Skeletal muscle satellite cell (primary cell): ENCODE data around the gene TOP2B.

ENCODE experiments used
- H3K27me3 ChIP-seq: 2 replicates; pipeline ENCODE4 v1.7.0; 2013; ENCODE audit warnings: low read length; ENCODE audit not compliant: control insufficient read depth, insufficient read depth
- H3K36me3 ChIP-seq: 2 replicates; pipeline ENCODE4 v1.7.0; 2013; ENCODE audit warnings: mild to moderate bottlenecking, control low read depth, low read length; ENCODE audit not compliant: insufficient read depth
- H3K4me1 ChIP-seq: 2 replicates; pipeline ENCODE4 v1.7.0; 2013; ENCODE audit warnings: low read length; ENCODE audit not compliant: control insufficient read depth, insufficient read depth
- H3K4me2 ChIP-seq: 2 replicates; pipeline ENCODE4 v1.7.0; 2013; ENCODE audit warnings: mild to moderate bottlenecking, low read length
- H3K4me3 ChIP-seq: 2 replicates; pipeline ENCODE4 v1.7.0; 2013; ENCODE audit warnings: low read length
- H3K9ac ChIP-seq: 2 replicates; pipeline ENCODE4 v1.7.0; 2013; ENCODE audit warnings: mild to moderate bottlenecking, low read depth, low read length, moderate library complexity
- H3K9me3 ChIP-seq: replicated peaks from 2 replicates; pipeline ENCODE4 v1.7.0; 2013; ENCODE audit warnings: mild to moderate bottlenecking, control low read depth, low read length

Gene TOP2B

GRCh38 chr3:25576831-25577454 lies 87.8 kb downstream of the TOP2B start:
- Histone ChIP-seq H3K9ac (no peak overlapping the region), H3K4me3 (no peak overlapping the region), H3K27me3 (no peaks in the 10 kb centered on the region), H3K9me3 (no peaks in the 10 kb centered on the region), H3K36me3 (no peaks in the 10 kb centered on the region), H3K4me2 (no peak overlapping the region), H3K4me1 (peaks cover 19% of the 10 kb centered on the region)

DNA sequence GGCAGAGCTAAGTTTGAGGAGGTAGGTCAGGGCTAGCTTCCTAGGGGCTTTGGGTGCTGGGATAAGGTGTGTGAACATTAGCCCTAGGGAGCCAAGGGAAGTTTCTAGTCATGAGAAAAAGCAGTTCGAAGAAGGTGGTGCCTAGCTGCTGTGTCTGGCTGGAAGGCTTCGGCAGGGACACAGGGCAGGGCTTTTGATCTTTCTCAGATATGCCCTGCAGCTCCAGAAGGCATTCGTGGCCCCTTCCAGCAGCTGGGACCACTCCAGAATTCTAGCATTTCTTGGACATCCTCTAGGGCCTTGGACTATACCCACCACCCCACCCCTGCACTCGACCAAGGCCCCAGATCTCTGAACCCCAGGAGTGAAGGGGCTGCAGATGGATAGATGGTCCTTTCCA lies 88.6 kb downstream of the TOP2B start:
- Histone ChIP-seq H3K9me3 (no peaks in the 10 kb centered on the region), H3K27me3 (no peaks in the 10 kb centered on the region)

GRCh38 chr3:25575001-25575400 lies 89.7 kb downstream of the TOP2B start:
- Histone ChIP-seq H3K4me3 (no peak overlapping the region), H3K9ac (no peak overlapping the region), H3K27me3 (no peaks in the 10 kb centered on the region), H3K4me1 (peaks cover 19% of the 10 kb centered on the region), H3K9me3 (no peaks in the 10 kb centered on the region), H3K4me2 (no peak overlapping the region), H3K36me3 (no peaks in the 10 kb centered on the region)

More for the DNA sequence above, 88.6 kb downstream of the TOP2B start:
- H3K4me3 ChIP-seq = no peak overlapping the region
- no peaks in the 10 kb centered on the region for H3K36me3 ChIP-seq
- H3K4me2 ChIP-seq = no peak overlapping the region
- peaks cover 19% of the 10 kb centered on the region for H3K4me1 ChIP-seq
- no peak overlapping the region for H3K9ac ChIP-seq

DNA sequence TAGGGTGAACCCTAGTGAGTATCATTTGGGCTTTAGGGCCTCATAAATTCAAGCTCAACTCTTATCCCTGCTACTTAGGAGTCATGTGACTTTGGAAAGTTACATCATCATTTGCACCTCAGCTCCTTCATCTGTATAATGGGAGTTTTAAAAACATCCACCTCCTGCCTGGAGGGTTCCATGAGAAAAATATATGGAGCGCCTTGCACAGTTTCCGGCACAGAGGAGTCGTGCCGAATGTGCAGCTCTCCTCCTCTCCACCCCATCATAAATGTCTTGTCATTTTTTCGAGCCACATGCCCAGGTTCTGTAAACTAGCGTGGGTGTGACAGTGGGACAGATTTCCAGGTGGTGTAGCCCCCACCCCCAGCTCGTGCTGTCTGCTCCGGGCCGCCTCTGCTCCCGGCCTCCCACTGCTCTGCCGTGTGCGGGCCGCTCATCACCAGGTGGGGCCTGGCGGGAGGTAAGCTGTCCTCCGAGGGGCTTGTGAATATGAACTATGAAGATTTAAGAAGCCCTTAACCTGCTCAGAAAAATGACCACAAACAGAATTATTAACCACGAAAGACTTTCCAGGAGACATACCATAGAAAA lies 90.4 kb downstream of the TOP2B start:
- Histone ChIP-seq H3K4me3 (no peak overlapping the region), H3K36me3 (no peaks in the 10 kb centered on the region), H3K9me3 (no peaks in the 10 kb centered on the region), H3K4me2 (peak overlapping the region; percentile 29), H3K4me1 (peaks cover 19% of the 10 kb centered on the region), H3K9ac (peak overlapping the region; percentile 65), H3K27me3 (no peaks in the 10 kb centered on the region)

DNA sequence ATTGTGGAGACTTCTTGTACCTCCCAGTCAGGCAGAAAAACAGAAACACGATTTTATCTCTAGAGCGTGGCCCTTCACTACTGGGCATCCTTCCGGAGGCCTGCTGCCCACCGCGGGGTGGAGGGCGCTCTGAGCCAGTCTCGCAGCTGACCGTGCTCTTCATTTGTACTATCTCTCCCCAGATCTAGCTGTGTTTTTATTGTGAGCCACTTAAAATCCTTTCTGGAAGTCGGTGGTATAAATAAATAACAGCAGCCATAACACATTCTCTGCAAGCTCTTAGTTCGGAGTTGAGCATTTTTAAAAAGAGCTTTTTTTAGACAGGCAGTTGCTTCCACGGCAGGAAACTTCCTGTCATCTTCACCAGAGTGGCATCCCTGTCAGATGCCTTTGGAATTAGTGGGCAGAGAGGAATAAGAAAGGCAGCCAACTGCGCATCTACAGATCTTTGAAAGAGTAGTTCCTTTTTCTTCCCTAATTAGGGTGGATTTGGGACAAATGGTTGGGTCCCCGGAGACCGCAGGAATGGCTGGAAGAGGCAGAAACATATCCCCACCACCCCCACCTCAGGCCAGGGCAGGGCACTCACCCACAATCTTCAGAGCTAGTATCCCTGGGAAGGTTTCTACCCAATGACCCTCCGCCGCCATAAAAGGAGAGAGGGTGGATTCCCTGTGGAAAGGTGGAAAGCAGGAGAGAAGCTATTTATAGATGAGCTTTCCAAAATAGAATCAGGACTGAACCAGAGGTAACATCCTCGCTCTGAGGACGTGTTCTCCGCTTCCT lies 91.1 kb downstream of the TOP2B start:
- H3K27me3 ChIP-seq = no peaks in the 10 kb centered on the region
- H3K4me3 ChIP-seq = no peak overlapping the region
- H3K4me1 ChIP-seq = peaks cover 19% of the 10 kb centered on the region
- H3K36me3 ChIP-seq = no peaks in the 10 kb centered on the region
- peak overlapping the region; percentile 65 for H3K9ac ChIP-seq
- no peaks in the 10 kb centered on the region for H3K9me3 ChIP-seq
- peak overlapping the region; percentile 29 for H3K4me2 ChIP-seq

DNA sequence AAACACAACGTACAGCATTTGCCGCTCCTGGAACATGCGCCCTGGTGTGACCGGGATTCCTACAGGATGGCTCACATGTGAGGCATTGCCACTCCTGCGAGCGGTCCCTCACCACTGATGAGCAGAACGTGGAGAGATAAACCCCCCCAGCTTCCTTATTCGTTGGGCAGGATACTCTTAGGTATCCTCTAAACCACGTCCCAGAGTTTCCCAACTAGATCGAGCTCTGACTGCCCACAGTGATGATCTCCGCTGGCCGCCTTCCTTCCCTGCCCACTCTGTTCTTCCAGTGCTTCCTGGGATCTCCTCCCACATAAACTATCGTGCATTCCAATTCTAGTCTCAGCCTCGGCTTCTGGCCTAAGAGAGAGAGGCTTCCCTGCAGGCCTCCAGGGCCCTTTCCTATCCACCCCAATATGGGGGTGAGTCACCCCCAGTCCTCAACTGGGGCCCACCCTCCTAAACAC lies 91.8 kb downstream of the TOP2B start:
- peak overlapping the region; percentile 29 for H3K4me2 ChIP-seq
- no peak overlapping the region for H3K4me3 ChIP-seq

DNA sequence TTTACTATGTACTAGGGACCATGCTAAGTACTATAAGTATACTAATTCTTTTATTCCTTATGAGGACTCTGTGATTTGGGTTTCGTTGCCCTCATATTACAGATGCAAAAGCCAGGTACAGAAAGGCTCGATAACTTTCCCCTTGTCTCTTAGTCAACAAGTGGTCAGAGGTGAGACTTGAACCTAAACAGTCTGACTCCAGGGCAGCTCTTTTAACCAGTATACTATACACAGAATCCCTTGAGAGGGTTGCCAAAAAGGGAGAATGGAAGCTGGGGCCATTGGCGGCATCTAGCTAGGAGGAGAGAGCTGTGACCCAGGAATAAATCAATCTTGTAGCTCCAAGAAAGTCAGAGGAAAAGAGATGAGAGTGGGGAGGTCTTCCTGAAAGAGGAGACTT lies 92.4 kb downstream of the TOP2B start:
- Histone ChIP-seq H3K27me3 (no peaks in the 10 kb centered on the region), H3K4me1 (peaks cover 19% of the 10 kb centered on the region), H3K4me2 (no peak overlapping the region), H3K9ac (no peak overlapping the region), H3K9me3 (no peaks in the 10 kb centered on the region), H3K4me3 (no peak overlapping the region), H3K36me3 (no peaks in the 10 kb centered on the region)

More for the DNA sequence above, 91.8 kb downstream of the TOP2B start:
- Histone ChIP-seq H3K9ac (peak overlapping the region; percentile 65), H3K4me1 (peaks cover 19% of the 10 kb centered on the region), H3K36me3 (no peaks in the 10 kb centered on the region), H3K27me3 (no peaks in the 10 kb centered on the region), H3K9me3 (no peaks in the 10 kb centered on the region)

DNA sequence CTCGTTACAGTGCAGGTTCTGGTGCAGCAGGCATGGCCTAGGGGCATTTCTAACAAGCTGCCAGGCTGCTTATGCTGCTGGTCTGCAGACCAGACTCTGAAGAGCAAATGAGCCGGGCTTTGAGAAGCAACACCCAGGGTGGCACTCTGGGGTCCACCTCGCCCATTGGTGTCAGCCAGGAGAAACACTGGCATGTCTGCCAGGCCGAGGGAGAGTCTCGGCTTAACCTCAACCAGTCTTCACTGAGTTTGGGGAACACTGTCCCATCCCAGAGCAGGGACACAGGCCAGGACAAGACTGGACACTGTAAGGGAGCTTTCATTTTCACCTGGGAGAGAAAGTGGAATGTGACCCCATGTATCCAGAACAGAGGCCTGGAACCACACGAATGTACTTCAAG lies 93.4 kb downstream of the TOP2B start:
- Histone ChIP-seq H3K27me3 (no peaks in the 10 kb centered on the region), H3K4me1 (peaks cover 19% of the 10 kb centered on the region), H3K9ac (no peak overlapping the region), H3K9me3 (no peaks in the 10 kb centered on the region), H3K4me2 (no peak overlapping the region), H3K36me3 (no peaks in the 10 kb centered on the region), H3K4me3 (no peak overlapping the region)

DNA sequence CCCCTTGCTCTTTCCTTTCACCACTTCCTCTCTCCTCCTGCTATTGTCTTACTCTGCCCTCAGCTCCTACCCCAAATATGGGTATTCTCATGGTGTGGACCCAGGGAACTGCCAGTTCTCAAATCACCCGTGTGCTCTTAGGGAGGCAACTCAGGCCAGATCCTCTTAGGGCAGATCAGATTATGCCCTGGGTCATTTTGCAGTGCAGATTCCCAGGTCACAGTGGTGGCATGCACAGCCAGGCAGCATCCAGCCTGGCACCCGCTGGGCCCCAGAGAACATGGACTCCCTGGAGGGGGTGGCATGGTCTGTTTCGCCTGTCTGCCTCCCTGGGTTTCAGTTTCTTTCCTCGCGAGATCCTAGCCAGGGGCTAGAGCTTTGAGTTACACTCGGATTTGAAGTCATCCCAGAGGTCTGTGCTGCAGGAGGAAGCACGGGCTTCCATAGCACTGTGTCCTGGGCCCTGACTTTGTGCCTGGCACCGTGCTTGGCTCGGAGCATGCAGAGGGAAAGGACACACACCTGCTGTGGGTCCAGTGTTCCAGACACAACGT lies 96.1 kb downstream of the TOP2B start:
- no peak overlapping the region for H3K9ac ChIP-seq
- H3K27me3 ChIP-seq = no peaks in the 10 kb centered on the region
- no peaks in the 10 kb centered on the region for H3K36me3 ChIP-seq
- peaks cover 12% of the 10 kb centered on the region for H3K4me1 ChIP-seq
- H3K4me3 ChIP-seq = no peak overlapping the region
- no peak overlapping the region for H3K4me2 ChIP-seq
- H3K9me3 ChIP-seq = no peaks in the 10 kb centered on the region

GRCh38 chr3:25567806-25568524 lies 96.7 kb downstream of the TOP2B start:
- Histone ChIP-seq H3K9me3 (no peaks in the 10 kb centered on the region), H3K27me3 (no peaks in the 10 kb centered on the region), H3K4me1 (peaks cover 5% of the 10 kb centered on the region), H3K4me2 (no peak overlapping the region), H3K36me3 (no peaks in the 10 kb centered on the region), H3K4me3 (no peak overlapping the region), H3K9ac (no peak overlapping the region)

GRCh38 chr3:25567388-25567787 lies 97.3 kb downstream of the TOP2B start:
- Histone ChIP-seq H3K4me3 (no peak overlapping the region), H3K36me3 (no peaks in the 10 kb centered on the region), H3K9ac (no peak overlapping the region)

More at GRCh38 chr3:25567388-25567787, 97.3 kb downstream of the TOP2B start:
- no peaks in the 10 kb centered on the region for H3K27me3 ChIP-seq
- no peaks in the 10 kb centered on the region for H3K9me3 ChIP-seq
- no peaks in the 10 kb centered on the region for H3K4me1 ChIP-seq
- H3K4me2 ChIP-seq = no peak overlapping the region
